IMR-90 (cell line): ENCODE results near the gene WFDC8. TPM values are rescaled to one million over a fixed set of nuclear protein-coding genes. Genes with fewer than 3 reads are reported as not detected.
A peak's percentile ranks its signal among the peaks of the same experiment; 100 is the strongest.

Source experiments
- ATAC-seq: fragments of 200-7000 bp; cut with Tn5 transposase; 2 replicates; pipeline ENCODE4 v1.9.1; 2020; ENCODE audit warnings: low read depth, mild to moderate bottlenecking, moderate library complexity
- BruUV-seq: library from RNA; stranded (reverse); fragments of 400-500 nt; replicated peaks from 2 replicates; lab custom pipeline; 2021; lab: Mats Ljungman, UMichigan
- CTCF ChIA-PET: fragments of 300-600 bp; formaldehyde crosslinking; extraction: SDS; loops from one replicate; lab custom pipeline; 2021; ENCODE audit warnings: antibody characterized with exemption; lab: Yijun Ruan, JAX
- POLR2A ChIA-PET: fragments of 300-600 bp; sonication (Branson Sonifier 250); formaldehyde crosslinking; loops from one replicate; lab custom pipeline; 2022; ENCODE audit warnings: antibody characterized with exemption; ENCODE audit not compliant: unreplicated experiment; lab: Charles Lee
- DNase-seq: peaks from one replicate; pipeline ENCODE4 v3.0.0; 2013
- H2AFZ ChIP-seq: replicated peaks from 2 replicates; pipeline ENCODE3; 2013; ENCODE audit warnings: low read length, mild to moderate bottlenecking; ENCODE audit not compliant: poor library complexity
- H2AK5ac ChIP-seq: 2 replicates; pipeline ENCODE4 v1.6.1; 2013; ENCODE audit warnings: low read depth, low read length, inconsistent platforms
- H2AK9ac ChIP-seq: replicated peaks from 2 replicates; pipeline ENCODE3; 2013; ENCODE audit warnings: mild to moderate bottlenecking, low read depth, low read length, moderate library complexity; ENCODE audit not compliant: poor library complexity
- H2BK120ac ChIP-seq: 2 replicates; pipeline ENCODE4 v1.6.1; 2013; ENCODE audit warnings: low read depth, low read length, inconsistent platforms
- H2BK15ac ChIP-seq: 3 replicates; pipeline ENCODE4 v1.6.1; 2013; ENCODE audit warnings: low read depth, low read length, inconsistent platforms
- H2BK20ac ChIP-seq: 2 replicates; pipeline ENCODE4 v1.6.1; 2013; ENCODE audit warnings: low read depth, mild to moderate bottlenecking, inconsistent platforms, low read length, moderate library complexity
- H2BK5ac ChIP-seq: 2 replicates; pipeline ENCODE4 v1.6.1; 2013; ENCODE audit warnings: mild to moderate bottlenecking, low read depth, low read length, inconsistent platforms; ENCODE audit not compliant: poor library complexity, severe bottlenecking
- H3K14ac ChIP-seq: replicated peaks from 2 replicates; pipeline ENCODE4 v1.6.1; 2013; ENCODE audit warnings: low read depth, low read length, inconsistent platforms
- H3K18ac ChIP-seq: 2 replicates; pipeline ENCODE4 v1.6.1; 2013; ENCODE audit warnings: low read depth, low read length, control low read depth
- H3K23ac ChIP-seq: 2 replicates; pipeline ENCODE4 v1.6.1; 2013; ENCODE audit warnings: low read depth, low read length, inconsistent platforms
- H3K27ac ChIP-seq: 2 replicates; pipeline ENCODE4 v1.5.1; 2013; ENCODE audit warnings: mild to moderate bottlenecking, control low read depth, low read length; ENCODE audit not compliant: insufficient read depth
- H3K27me3 ChIP-seq: 2 replicates; pipeline ENCODE4 v1.6.1; 2013; ENCODE audit warnings: low read length; ENCODE audit not compliant: control insufficient read depth, insufficient read depth
- H3K36me3 ChIP-seq: 2 replicates; pipeline ENCODE4 v1.6.1; 2013; ENCODE audit warnings: low read length, mixed read lengths; ENCODE audit not compliant: control insufficient read depth, insufficient read depth
- H3K4ac ChIP-seq: 2 replicates; pipeline ENCODE4 v1.6.1; 2013; ENCODE audit warnings: low read depth, low read length, inconsistent platforms
- H3K4me1 ChIP-seq: 2 replicates; pipeline ENCODE4 v1.6.1; 2013; ENCODE audit warnings: low read length, mixed read lengths; ENCODE audit not compliant: control insufficient read depth, insufficient read depth
- H3K4me2 ChIP-seq: 2 replicates; pipeline ENCODE4 v1.6.1; 2013; ENCODE audit warnings: low read depth, mild to moderate bottlenecking, control low read depth, low read length, moderate library complexity
- H3K4me3 ChIP-seq: 2 replicates; pipeline ENCODE4 v1.5.1; 2013; ENCODE audit warnings: low read depth, mild to moderate bottlenecking, control low read depth, low read length, moderate library complexity; ENCODE audit not compliant: insufficient read depth
- H3K56ac ChIP-seq: 2 replicates; pipeline ENCODE4 v1.6.1; 2013; ENCODE audit warnings: low read length, inconsistent platforms; ENCODE audit not compliant: insufficient read depth; ENCODE audit errors: extremely low read depth
- H3K79me1 ChIP-seq, 2 experiments: 2 replicates each; pipeline ENCODE4 v1.6.1; 2013; ENCODE audit warnings: low read length in 2 of 2, inconsistent platforms in 1 of 2, low read depth in 1 of 2
- H3K9ac ChIP-seq: 2 replicates; pipeline ENCODE4 v1.6.1; 2013; ENCODE audit warnings: low read depth, low read length, control low read depth
- H3K9me1 ChIP-seq: 2 replicates; pipeline ENCODE4 v1.6.1; 2013; ENCODE audit warnings: low read length, inconsistent platforms; ENCODE audit not compliant: insufficient read depth
- H3K9me3 ChIP-seq: 2 replicates; pipeline ENCODE4 v1.6.1; 2013; ENCODE audit warnings: low read length; ENCODE audit not compliant: control insufficient read depth, insufficient read depth
- H4K20me1 ChIP-seq: 2 replicates; pipeline ENCODE4 v1.6.1; 2013; ENCODE audit warnings: low read length, inconsistent platforms; ENCODE audit not compliant: insufficient read depth
- H4K5ac ChIP-seq: 2 replicates; pipeline ENCODE4 v1.6.1; 2013; ENCODE audit warnings: mild to moderate bottlenecking, low read depth, low read length, control low read depth
- H4K8ac ChIP-seq, 2 experiments: 2 replicates each; pipeline ENCODE4 v1.6.1; 2013; ENCODE audit warnings: low read depth in 2 of 2, low read length in 2 of 2, control low read depth in 1 of 2, inconsistent platforms in 1 of 2
- H4K91ac ChIP-seq: 2 replicates; pipeline ENCODE4 v1.6.1; 2013; ENCODE audit warnings: low read depth, low read length, inconsistent platforms; ENCODE audit not compliant: insufficient read depth
- MAZ ChIP-seq: IDR thresholded peaks from 2 replicates; pipeline ENCODE4 v1.6.1; 2012; ENCODE audit warnings: low read depth, mild to moderate bottlenecking, low read length, improper control_type of control experiment, moderate library complexity, borderline replicate concordance
- NFE2L2 ChIP-seq: fragments of 150-350 bp; IDR thresholded peaks from 2 replicates; pipeline ENCODE4 v1.6.1; 2016; ENCODE audit warnings: low read depth, mild to moderate bottlenecking, low read length
- RCOR1 ChIP-seq: IDR thresholded peaks from 2 replicates; pipeline ENCODE4 v1.6.1; 2012; ENCODE audit warnings: mild to moderate bottlenecking, low read length, improper control_type of control experiment; ENCODE audit not compliant: insufficient replicate concordance
- SMC3 ChIP-seq: fragments of 150-350 bp; IDR thresholded peaks from 2 replicates; pipeline ENCODE4 v1.6.1; 2016; ENCODE audit warnings: low read depth, mild to moderate bottlenecking, antibody characterized with exemption, low read length, moderate library complexity
- WGBS, 2 experiments: methylation state at CpG; one replicate each; pipeline versions ENCODE4 v1.1.5 to v1.1.7; 2013; ENCODE audit warnings: missing lambda C conversion rate in 2 of 2; ENCODE audit not compliant: insufficient read length in 1 of 2; ENCODE audit errors: extremely low coverage in 2 of 2; 5-methylcytosine and 5-hydroxymethylcytosine counted together
- dilution Hi-C: fragments of 300-500 bp; cut with HindIII; formaldehyde crosslinking; loops from one replicate; pipeline ENCODE4 v1.14.3; 2018; ENCODE audit warnings: low sequenced_read_pairs; ENCODE audit not compliant: unreplicated experiment
- in situ Hi-C: fragments of 300-500 bp; cut with MboI; formaldehyde crosslinking; loops from 3 replicates; pipeline ENCODE4 v1.14.3; 2019; ENCODE audit warnings: low sequenced_read_pairs, inconsistent platforms, mixed read lengths
- intact Hi-C: fragments of 100-400 bp; cut with micrococcal nuclease; formaldehyde crosslinking; loops from 2 replicates; pipeline ENCODE4 v1.10.0; 2022
- polyA plus RNA-seq, 3 experiments: library from polyadenylated mRNA; depleted of rRNA; stranded (reverse); fragments of >200 nt; gene quantifications; 2 replicates each; pipeline ENCODE4 v1.2.3, GENCODE V29; 2012; ENCODE audit warnings: low replicate concordance in 1 of 3
- total RNA-seq: library from RNA; depleted of rRNA; stranded (reverse); fragments of >200 nt; gene quantifications from 2 replicates; pipeline ENCODE4 v1.2.3, GENCODE V29; 2012

WFDC8 gene
- total and polyA plus RNA-seq, 2 of the 4 experiments (the other 2 are of a cell fraction), result not detected

- intact Hi-C loops, result loop anchor here (5.0 kb wide), 1 partner anchor 265 kb away; no protein-coding TSS in a partner anchor
Measured at GRCh38 chr20:45576995-45577394, 2.1 kb downstream of the WFDC8 start.

More at GRCh38 chr20:45576995-45577394, 2.1 kb downstream of the WFDC8 start:
- H2AFZ ChIP-seq, result no peak overlapping the region
- H3K27ac ChIP-seq, result no peak overlapping the region
- no peak overlapping the region for H2AK5ac ChIP-seq
- no peak overlapping the region for H2BK120ac ChIP-seq
- H4K8ac ChIP-seq, result no peak overlapping the region
- no peaks in the 10 kb centered on the region for H3K79me1 ChIP-seq
- H3K4me1 ChIP-seq, result no peaks in the 10 kb centered on the region
- ChIA-PET CTCF (interaction anchor here (0.6 kb wide), 1 partner anchor 332 kb away, joined by 3 read pairs; no protein-coding TSS in a partner anchor), POLR2A (no interaction called here)
- H3K14ac ChIP-seq, result no peak overlapping the region
- in situ Hi-C loops, result no loop called here
- no peak overlapping the region for H4K5ac ChIP-seq
- no peak overlapping the region for H3K4me3 ChIP-seq
- no peak overlapping the region for H3K18ac ChIP-seq
- no peak overlapping the region for H3K23ac ChIP-seq
- H4K91ac ChIP-seq, result no peak overlapping the region
- BruUV-seq, result no TSS peak
- H3K9me1 ChIP-seq, result no peaks in the 10 kb centered on the region
- TF ChIP-seq RCOR1, result no peak
- TF ChIP-seq NFE2L2, result no peak
- TF ChIP-seq SMC3, result no peak
- TF ChIP-seq MAZ, result no peak
- H3K56ac ChIP-seq, result no peak overlapping the region
- H2BK5ac ChIP-seq, result no peak overlapping the region
- peak; percentile 1 for DNase-seq
- H4K20me1 ChIP-seq, result no peaks in the 10 kb centered on the region
- H3K36me3 ChIP-seq, result no peaks in the 10 kb centered on the region
- no peak overlapping the region for H3K9ac ChIP-seq
- H3K4me2 ChIP-seq, result no peak overlapping the region
- H3K27me3 ChIP-seq, result no peaks in the 10 kb centered on the region
- no peak overlapping the region for H2AK9ac ChIP-seq
- H3K4ac ChIP-seq, result no peak overlapping the region
- dilution Hi-C loops, result no loop called here
- H3K9me3 ChIP-seq, result no peaks in the 10 kb centered on the region
- no CpG with 5 or more reads among the region's 2 CpGs for WGBS, 2 experiments
- H2BK20ac ChIP-seq, result no peak overlapping the region
- H2BK15ac ChIP-seq, result no peak overlapping the region
- peak; percentile 35; the same call in 1 of the 2 replicates for ATAC-seq
